Testis (tissue), 3 donors: ENCODE measurements around the gene CAMKK1. TPM values are rescaled to one million over a fixed set of nuclear protein-coding genes. Genes with fewer than 3 reads are reported as not detected.

Source experiments
- DNase-seq: peaks from one replicate; pipeline ENCODE4 v3.0.0-alpha.2; 2019
- H3K27ac ChIP-seq, 2 donors: fragments of 200-600 bp; sonication (generic); one replicate each; pipeline ENCODE4 v1.5.1; 2019
- H3K27me3 ChIP-seq: fragments of 200-600 bp; sonication (generic); one replicate; pipeline ENCODE4 v1.5.1; 2019
- H3K36me3 ChIP-seq: fragments of 200-600 bp; sonication (generic); one replicate; pipeline ENCODE4 v1.5.1; 2017; ENCODE audit warnings: low read depth; ENCODE audit errors: missing control alignments
- H3K4me1 ChIP-seq: fragments of 200-600 bp; sonication (generic); one replicate; pipeline ENCODE4 v1.5.1; 2019
- H3K4me3 ChIP-seq, 2 donors: fragments of 200-600 bp; sonication (generic); one replicate each; pipeline ENCODE4 v1.5.1; 2017 to 2019
- H3K9me3 ChIP-seq: fragments of 200-600 bp; sonication (generic); one replicate; pipeline ENCODE4 v1.5.1; 2017
- POLR2A ChIP-seq: fragments of 450-650 bp; IDR thresholded peaks from one replicate; pipeline ENCODE4 v1.6.1; 2017; ENCODE audit warnings: antibody characterized with exemption, mild to moderate bottlenecking, moderate library complexity
- WGBS, 2 donors: methylation state at CpG; one replicate each; pipeline ENCODE4 v1.1.5; 2018; 5-methylcytosine and 5-hydroxymethylcytosine counted together
- intact Hi-C: fragments of 100-400 bp; cut with DNase I; formaldehyde crosslinking; loops from one replicate; pipeline ENCODE4 v1.15.1; 2023; ENCODE audit warnings: low total_unique reads
- polyA plus RNA-seq: library from polyadenylated mRNA; stranded (reverse); fragments of 350-450 nt; fragmentation: Illumina TruSeq; extraction: RNeasy Lipid Tissue Mini Kit (QIAGEN cat#74804); gene quantifications from one replicate; pipeline ENCODE4 v1.2.3, GENCODE V29; 2014; ENCODE audit warnings: low read depth, low replicate concordance; ENCODE audit not compliant: insufficient read depth
- total RNA-seq, 2 donors: library from RNA; depleted of rRNA; stranded (reverse); fragments of >200 nt; gene quantifications; one replicate each; pipeline ENCODE4 v1.2.3, GENCODE V29; 2016
- TF ChIP-seq, protein P1 (sequence below), 3 experiments: fragments of 450-650 bp in 2 of 3; fragments of 200-600 bp in 1 of 3; sonication (generic) in 1 of 3; IDR thresholded peaks; one replicate each; pipeline ENCODE4 v1.5.1; 2016 to 2019; ENCODE audit warnings: antibody characterized with exemption in 3 of 3, mild to moderate bottlenecking in 2 of 3, moderate library complexity in 1 of 3

The CAMKK1 gene
- total and polyA plus RNA-seq, 3 donors from 2014 or later = 18.5 to 21.6 (median 19.7) TPM

- no peak for DNase-seq
- H3K27me3 ChIP-seq = no peaks in the 10 kb centered on the region
- TF ChIP-seq, protein P1, sequence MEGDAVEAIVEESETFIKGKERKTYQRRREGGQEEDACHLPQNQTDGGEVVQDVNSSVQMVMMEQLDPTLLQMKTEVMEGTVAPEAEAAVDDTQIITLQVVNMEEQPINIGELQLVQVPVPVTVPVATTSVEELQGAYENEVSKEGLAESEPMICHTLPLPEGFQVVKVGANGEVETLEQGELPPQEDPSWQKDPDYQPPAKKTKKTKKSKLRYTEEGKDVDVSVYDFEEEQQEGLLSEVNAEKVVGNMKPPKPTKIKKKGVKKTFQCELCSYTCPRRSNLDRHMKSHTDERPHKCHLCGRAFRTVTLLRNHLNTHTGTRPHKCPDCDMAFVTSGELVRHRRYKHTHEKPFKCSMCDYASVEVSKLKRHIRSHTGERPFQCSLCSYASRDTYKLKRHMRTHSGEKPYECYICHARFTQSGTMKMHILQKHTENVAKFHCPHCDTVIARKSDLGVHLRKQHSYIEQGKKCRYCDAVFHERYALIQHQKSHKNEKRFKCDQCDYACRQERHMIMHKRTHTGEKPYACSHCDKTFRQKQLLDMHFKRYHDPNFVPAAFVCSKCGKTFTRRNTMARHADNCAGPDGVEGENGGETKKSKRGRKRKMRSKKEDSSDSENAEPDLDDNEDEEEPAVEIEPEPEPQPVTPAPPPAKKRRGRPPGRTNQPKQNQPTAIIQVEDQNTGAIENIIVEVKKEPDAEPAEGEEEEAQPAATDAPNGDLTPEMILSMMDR (IDR thresholded peaks at IDR 0.05) = no peak
- TF ChIP-seq POLR2A = no peak
- H3K4me1 ChIP-seq = no peaks in the 10 kb centered on the region
- intact Hi-C loops = no loop called here
- H3K27ac ChIP-seq = no peak overlapping the region
- 89 to 90% methylated on average over 12 of the region's 12 CpGs for WGBS, 2 donors
- H3K4me3 ChIP-seq = no peak overlapping the region
- H3K9me3 ChIP-seq = no peaks in the 10 kb centered on the region
- no peaks in the 10 kb centered on the region for H3K36me3 ChIP-seq
These were observed 54.6 kb downstream of the CAMKK1 start for GRCh38 chr17:3838206-3838605.

DNA sequence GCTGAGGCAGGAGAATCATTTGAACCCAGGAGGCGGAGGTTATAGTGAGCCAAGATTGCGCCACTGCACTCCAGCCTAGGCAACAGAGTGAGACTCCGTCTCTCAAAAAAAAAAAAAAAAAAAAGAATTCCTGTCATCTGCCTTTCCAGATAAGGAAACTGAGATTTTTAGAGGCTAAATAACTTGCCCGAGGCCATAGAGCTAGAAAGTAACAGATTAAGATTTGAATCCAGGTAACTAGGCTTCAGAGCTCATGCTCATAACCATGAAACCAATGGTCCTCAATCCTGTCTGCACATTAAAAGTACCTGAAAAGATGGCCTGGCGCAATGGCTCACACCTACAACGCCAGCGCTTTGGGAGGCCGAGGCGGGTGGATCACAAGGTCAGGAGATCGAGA lies 56.3 kb downstream of the CAMKK1 start:
- Histone ChIP-seq H3K27ac (no peak overlapping the region), H3K27me3 (no peaks in the 10 kb centered on the region), H3K4me3 (no peak overlapping the region), H3K36me3 (no peaks in the 10 kb centered on the region), H3K4me1 (no peaks in the 10 kb centered on the region), H3K9me3 (no peaks in the 10 kb centered on the region)
- intact Hi-C loops = no loop called here
- no peak for DNase-seq
- 87 to 93% methylated on average over 10 of the region's 10 CpGs for whole genome bisulfite sequencing, 2 donors
- TF ChIP-seq, protein P1 (IDR thresholded peaks at IDR 0.05) = no peak
- no peak for TF ChIP-seq POLR2A

- TF ChIP-seq, protein P1 (IDR thresholded peaks at IDR 0.05) = no peak
- intact Hi-C loops = no loop called here
These were observed 57.2 kb downstream of the CAMKK1 start for GRCh38 chr17:3835410-3836229.

GRCh38 chr17:3834811-3835210 lies 58.0 kb downstream of the CAMKK1 start:
- no peak for TF ChIP-seq POLR2A
- TF ChIP-seq, protein P1 (IDR thresholded peaks at IDR 0.05) = no peak
- no peak overlapping the region for H3K4me3 ChIP-seq
- H3K9me3 ChIP-seq = no peaks in the 10 kb centered on the region
- H3K27me3 ChIP-seq = no peaks in the 10 kb centered on the region
- intact Hi-C loops = no loop called here
- WGBS, 2 donors = 91 to 96% methylated on average over 4 of the region's 4 CpGs
- H3K27ac ChIP-seq = no peak overlapping the region
- H3K4me1 ChIP-seq = no peaks in the 10 kb centered on the region
- no peak for DNase-seq
- no peaks in the 10 kb centered on the region for H3K36me3 ChIP-seq

More at GRCh38 chr17:3835410-3836229, 57.2 kb downstream of the CAMKK1 start:
- no peak overlapping the region for H3K27ac ChIP-seq
- H3K4me3 ChIP-seq = no peak overlapping the region
- H3K27me3 ChIP-seq = no peaks in the 10 kb centered on the region
- no peaks in the 10 kb centered on the region for H3K4me1 ChIP-seq
- WGBS, 2 donors = 81 to 83% methylated on average over 11 to 14 of the region's 14 CpGs
- H3K36me3 ChIP-seq = no peaks in the 10 kb centered on the region
- DNase-seq = no peak
- no peaks in the 10 kb centered on the region for H3K9me3 ChIP-seq

- peaks cover 7% of the 10 kb centered on the region for H3K4me1 ChIP-seq
- H3K27me3 ChIP-seq = no peaks in the 10 kb centered on the region
- H3K4me3 ChIP-seq = no peak overlapping the region
- no peak overlapping the region for H3K27ac ChIP-seq
- no peak for DNase-seq
- no peaks in the 10 kb centered on the region for H3K9me3 ChIP-seq
- 87 to 93% methylated on average over 7 of the region's 7 CpGs for WGBS, 2 donors
- no peaks in the 10 kb centered on the region for H3K36me3 ChIP-seq
- no peak for TF ChIP-seq POLR2A
- TF ChIP-seq, protein P1 (IDR thresholded peaks at IDR 0.05) = no peak
- intact Hi-C loops = no loop called here
These were observed 64.0 kb downstream of the CAMKK1 start for GRCh38 chr17:3828852-3829232.
